ENCODE results near the gene ADAMTS7. TPM values are rescaled to one million over a fixed set of nuclear protein-coding genes. Genes with fewer than 3 reads are reported as not detected.
"Not testable (repeated sequence)": the region's sequence is repeated elsewhere in the genome, so short reads cannot be mapped to it uniquely, and the experiment has no call there.

Gene ADAMTS7
- total and polyA plus RNA-seq, 10 donors, result 0.47 to 15.0 (median 8.2) TPM

DNA sequence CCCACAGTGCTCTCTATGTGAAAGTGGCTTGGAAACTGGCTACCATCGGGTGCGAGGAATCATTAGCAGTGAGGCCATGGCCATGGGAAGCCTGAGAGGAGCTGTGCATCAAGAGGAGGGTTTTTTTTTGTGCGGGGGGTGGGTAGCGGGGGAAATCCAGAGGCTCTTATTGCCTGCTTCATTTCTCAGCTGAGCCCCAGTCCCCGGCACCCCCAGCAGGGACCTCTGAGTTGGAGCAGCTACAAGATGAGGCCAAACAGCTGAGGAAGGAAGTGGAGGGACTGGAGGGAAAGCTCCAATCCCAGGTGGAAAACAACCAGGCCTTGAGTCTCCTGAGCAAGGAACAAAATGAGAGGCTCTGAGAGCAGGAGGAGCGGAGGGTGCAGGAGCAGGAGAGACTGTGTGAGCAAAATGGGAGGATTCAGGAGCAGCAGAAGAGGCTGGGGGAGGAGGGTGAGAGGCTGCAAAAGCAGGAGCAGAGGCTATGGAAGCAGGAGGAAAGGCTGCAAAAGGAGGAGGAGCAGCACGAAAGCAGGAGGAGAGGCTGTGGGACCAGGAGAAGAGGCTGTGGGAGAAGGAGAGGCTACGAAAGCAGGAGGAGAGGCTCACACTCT lies 76.7 kb downstream of the ADAMTS7 start:
- Histone ChIP-seq H3K4me3 (no peak overlapping the region), H3K4me1 (no peaks in the 10 kb centered on the region), H3K27ac (no peak overlapping the region), H3K27me3 (replicated peaks in 1 of 7) (peaks cover 0 to 4% (median 0%) of the 10 kb centered on the region in 7 donors), H3K9me3 (no peaks in the 10 kb centered on the region), H3K36me3 (no peaks in the 10 kb centered on the region)
- intact Hi-C loops (cut with DNase I; ENCODE audit: low total_unique reads), result no loop called here
- WGBS, 5 donors, result 77 to 89% (median 84%) methylated on average over 8 of the region's 8 CpGs
- no peak for TF ChIP-seq POLR2AphosphoS5 (IDR thresholded peaks at IDR 0.05)
- TF ChIP-seq, protein P1, sequence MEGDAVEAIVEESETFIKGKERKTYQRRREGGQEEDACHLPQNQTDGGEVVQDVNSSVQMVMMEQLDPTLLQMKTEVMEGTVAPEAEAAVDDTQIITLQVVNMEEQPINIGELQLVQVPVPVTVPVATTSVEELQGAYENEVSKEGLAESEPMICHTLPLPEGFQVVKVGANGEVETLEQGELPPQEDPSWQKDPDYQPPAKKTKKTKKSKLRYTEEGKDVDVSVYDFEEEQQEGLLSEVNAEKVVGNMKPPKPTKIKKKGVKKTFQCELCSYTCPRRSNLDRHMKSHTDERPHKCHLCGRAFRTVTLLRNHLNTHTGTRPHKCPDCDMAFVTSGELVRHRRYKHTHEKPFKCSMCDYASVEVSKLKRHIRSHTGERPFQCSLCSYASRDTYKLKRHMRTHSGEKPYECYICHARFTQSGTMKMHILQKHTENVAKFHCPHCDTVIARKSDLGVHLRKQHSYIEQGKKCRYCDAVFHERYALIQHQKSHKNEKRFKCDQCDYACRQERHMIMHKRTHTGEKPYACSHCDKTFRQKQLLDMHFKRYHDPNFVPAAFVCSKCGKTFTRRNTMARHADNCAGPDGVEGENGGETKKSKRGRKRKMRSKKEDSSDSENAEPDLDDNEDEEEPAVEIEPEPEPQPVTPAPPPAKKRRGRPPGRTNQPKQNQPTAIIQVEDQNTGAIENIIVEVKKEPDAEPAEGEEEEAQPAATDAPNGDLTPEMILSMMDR (IDR thresholded peaks at IDR 0.05 in 8 of 11, conservative IDR thresholded peaks at IDR 0.05 in 3 of 11), result no peak
- TF ChIP-seq POLR2A (IDR thresholded peaks at IDR 0.05), result no peak
- no peak for DNase-seq

DNA sequence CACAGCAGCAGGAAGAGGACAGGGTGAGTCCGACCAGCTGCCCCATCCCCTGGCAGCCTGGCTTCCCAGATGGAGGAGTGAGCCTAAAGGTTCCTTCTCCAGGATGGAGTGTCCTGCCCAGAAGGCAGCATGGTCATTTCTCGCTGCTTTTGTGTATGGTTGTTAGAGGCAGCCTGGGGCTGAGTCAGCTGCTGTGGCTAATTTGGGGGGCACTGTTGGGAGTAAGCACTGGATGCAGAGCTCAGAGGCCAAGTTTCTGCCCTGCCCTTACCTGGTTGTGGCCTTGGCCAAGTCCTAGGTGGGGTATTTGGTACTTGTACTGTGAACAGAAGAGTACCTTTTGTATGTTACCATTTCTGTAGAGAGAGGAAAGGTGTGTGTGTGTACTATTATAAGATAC lies 78.6 kb downstream of the ADAMTS7 start:
- Histone ChIP-seq H3K36me3 (no peaks in the 10 kb centered on the region), H3K27me3 (replicated peaks in 1 of 7) (no peaks in the 10 kb centered on the region), H3K4me3 (no peak overlapping the region), H3K4me1 (no peaks in the 10 kb centered on the region), H3K27ac (no peak overlapping the region), H3K9me3 (no peaks in the 10 kb centered on the region)
- no peak for TF ChIP-seq POLR2A (IDR thresholded peaks at IDR 0.05)
- no peak for TF ChIP-seq POLR2AphosphoS5 (IDR thresholded peaks at IDR 0.05)
- TF ChIP-seq, protein P1 (IDR thresholded peaks at IDR 0.05 in 8 of 11, conservative IDR thresholded peaks at IDR 0.05 in 3 of 11), result no peak
- 60 to 80% (median 67%) methylated on average over 1 to 2 of the region's 2 CpGs for WGBS, 5 donors
- intact Hi-C loops (cut with DNase I; ENCODE audit: low total_unique reads), result no loop called here
- no peak for DNase-seq

DNA sequence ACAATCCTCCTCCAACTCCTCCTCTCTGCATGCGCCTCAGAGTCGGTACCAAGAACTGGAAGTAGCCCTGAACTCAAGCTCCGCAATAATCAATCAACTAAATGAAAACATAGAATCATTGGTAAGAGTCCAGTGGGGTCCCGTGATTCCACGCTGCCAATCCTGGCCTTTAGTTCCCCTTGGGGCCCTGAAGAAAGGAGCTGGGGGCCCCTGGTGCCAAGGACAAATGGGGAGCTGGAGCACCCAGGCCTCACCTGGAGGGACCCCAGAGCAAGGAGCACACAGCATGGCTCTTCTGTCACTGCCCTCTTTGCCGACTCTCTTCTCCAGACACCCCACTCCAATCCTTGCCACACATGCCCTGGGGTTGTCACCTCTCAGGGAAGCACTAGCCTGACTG lies 80.3 kb downstream of the ADAMTS7 start:
- no peak for DNase-seq
- intact Hi-C loops (cut with DNase I; ENCODE audit: low total_unique reads), result no loop called here
- H3K4me1 ChIP-seq, result no peaks in the 10 kb centered on the region
- TF ChIP-seq, protein P1 (IDR thresholded peaks at IDR 0.05 in 8 of 11, conservative IDR thresholded peaks at IDR 0.05 in 3 of 11), result no peak
- TF ChIP-seq POLR2AphosphoS5 (IDR thresholded peaks at IDR 0.05) (no peak), POLR2A (IDR thresholded peaks at IDR 0.05) (no peak)
- no peak overlapping the region for H3K27ac ChIP-seq
- no peaks in the 10 kb centered on the region for H3K27me3 ChIP-seq (replicated peaks in 1 of 7)
- no peaks in the 10 kb centered on the region for H3K9me3 ChIP-seq
- no peak overlapping the region for H3K4me3 ChIP-seq
- no peaks in the 10 kb centered on the region for H3K36me3 ChIP-seq
- WGBS, 5 donors, result 86 to 97% (median 94%) methylated on average over 6 of the region's 6 CpGs

DNA sequence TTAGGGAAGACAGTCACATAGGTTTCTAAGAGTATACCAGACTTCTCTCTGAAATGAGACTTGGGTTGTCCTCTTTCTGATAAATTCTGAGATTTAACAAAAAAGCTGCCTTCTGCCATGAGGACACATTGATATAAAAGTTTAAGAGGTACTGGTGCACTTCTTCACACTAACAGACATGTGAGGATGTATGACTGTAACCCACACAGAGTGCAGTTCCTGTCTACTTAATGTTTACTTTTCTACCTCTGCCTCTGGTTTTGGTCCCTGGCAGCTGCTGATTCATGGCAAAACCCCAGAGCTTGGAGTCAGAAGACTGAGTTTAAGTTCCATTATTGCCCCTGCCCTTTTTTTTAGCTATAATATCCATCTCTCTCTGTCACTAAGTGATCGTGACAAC lies 82.8 kb downstream of the ADAMTS7 start:
- 22 to 44% (median 35%) methylated on average over 1 of the region's 1 CpG for WGBS, 5 donors
- H3K36me3 ChIP-seq; H3K4me1 ChIP-seq; H3K4me3 ChIP-seq; H3K27me3 ChIP-seq (replicated peaks in 1 of 7); H3K27ac ChIP-seq; H3K9me3 ChIP-seq; intact Hi-C loops (cut with DNase I; ENCODE audit: low total_unique reads); DNase-seq: not testable (repeated sequence)

DNA sequence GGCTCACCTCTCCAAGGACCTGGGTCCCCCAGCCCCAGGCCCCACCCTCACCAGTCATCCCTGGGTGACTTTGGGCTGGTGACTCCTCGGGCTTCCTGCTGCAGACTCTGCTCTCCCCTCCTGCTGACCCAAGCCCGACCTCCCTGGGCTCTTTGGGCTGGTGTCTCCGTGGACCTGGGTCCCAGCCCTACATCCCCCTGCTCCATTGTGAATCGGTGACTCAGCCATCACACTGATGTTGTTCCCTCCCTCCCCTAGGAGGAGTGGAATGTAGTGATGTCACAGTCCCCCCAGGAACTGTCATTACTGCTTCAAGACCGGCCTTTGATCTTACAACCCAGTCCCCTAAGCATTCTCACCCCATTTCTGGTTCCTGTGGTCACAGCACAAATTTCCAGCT lies 83.7 kb downstream of the ADAMTS7 start:
- H3K4me3 ChIP-seq, result no peak overlapping the region
- no peaks in the 10 kb centered on the region for H3K4me1 ChIP-seq
- TF ChIP-seq, protein P1 (IDR thresholded peaks at IDR 0.05 in 8 of 11, conservative IDR thresholded peaks at IDR 0.05 in 3 of 11), result no peak
- TF ChIP-seq POLR2A (IDR thresholded peaks at IDR 0.05), result no peak
- TF ChIP-seq POLR2AphosphoS5 (IDR thresholded peaks at IDR 0.05), result no peak
- intact Hi-C loops (cut with DNase I; ENCODE audit: low total_unique reads), result no loop called here
- no peak for DNase-seq
- 65 to 90% (median 80%) methylated on average over 5 of the region's 5 CpGs for WGBS, 5 donors
- no peaks in the 10 kb centered on the region for H3K9me3 ChIP-seq
- no peaks in the 10 kb centered on the region for H3K27me3 ChIP-seq (replicated peaks in 1 of 7)
- no peaks in the 10 kb centered on the region for H3K36me3 ChIP-seq
- H3K27ac ChIP-seq, result no peak overlapping the region
